MCF 10A (cell line): Measurements from ENCODE around the gene PLPPR1. TPM values are rescaled to one million over a fixed set of nuclear protein-coding genes. Genes with fewer than 3 reads are reported as not detected.

Source experiments
- BruUV-seq: library from RNA; stranded (reverse); fragments of 400-500 nt; replicated peaks from 2 replicates; lab custom pipeline; 2021; lab: Mats Ljungman, UMichigan
- CTCF ChIA-PET: fragments of 300-600 bp; sonication (Branson Sonifier 250); formaldehyde crosslinking; extraction: SDS; loops from one replicate; lab custom pipeline; 2021; ENCODE audit warnings: antibody characterized with exemption, inconsistent platforms; lab: Yijun Ruan, JAX
- POLR2A ChIA-PET: fragments of 300-600, 350-650 bp; sonication (Branson Sonifier 250); formaldehyde crosslinking; extraction: SDS; loops from one replicate; lab custom pipeline; 2020; ENCODE audit warnings: antibody characterized with exemption, inconsistent platforms; lab: Yijun Ruan, JAX
- DNase-seq: peaks from one replicate; pipeline ENCODE4 v3.0.0-alpha.2; 2018; ENCODE audit not compliant: unreplicated experiment
- H3K27ac Mint-ChIP-seq: one replicate; pipeline ENCODE4 v1.8.0; 2022; ENCODE audit warnings: mild to moderate bottlenecking, low read depth, mixed read lengths; ENCODE audit not compliant: unreplicated experiment
- H3K27me3 Mint-ChIP-seq: one replicate; pipeline ENCODE4 v1.8.0; 2022; ENCODE audit warnings: mixed read lengths; ENCODE audit not compliant: insufficient read depth, unreplicated experiment
- H3K36me3 Mint-ChIP-seq: one replicate; pipeline ENCODE4 v1.8.0; 2022; ENCODE audit warnings: mild to moderate bottlenecking, moderate library complexity, mixed read lengths; ENCODE audit not compliant: insufficient read depth, unreplicated experiment
- H3K4me1 Mint-ChIP-seq: one replicate; pipeline ENCODE4 v1.8.0; 2022; ENCODE audit warnings: mixed read lengths; ENCODE audit not compliant: insufficient read depth, unreplicated experiment
- H3K4me3 Mint-ChIP-seq: one replicate; pipeline ENCODE4 v1.8.0; 2022; ENCODE audit warnings: mild to moderate bottlenecking, moderate library complexity, mixed read lengths; ENCODE audit not compliant: unreplicated experiment
- H3K9me3 Mint-ChIP-seq: one replicate; pipeline ENCODE4 v1.8.0; 2022; ENCODE audit warnings: mixed read lengths; ENCODE audit not compliant: unreplicated experiment
- intact Hi-C: fragments of 100-400 bp; cut with micrococcal nuclease; formaldehyde crosslinking; loops from 2 replicates; pipeline ENCODE4 v1.14.1; 2022
- total RNA-seq: library from RNA; stranded (reverse); gene quantifications from 2 replicates; pipeline ENCODE4 v1.2.3, GENCODE V29; 2022
- TF ChIP-seq, protein P1 (sequence below): fragments of 200-600 bp; IDR thresholded peaks from one replicate; pipeline ENCODE4 v1.8.0; 2022; ENCODE audit warnings: antibody characterized with exemption, mild to moderate bottlenecking; ENCODE audit not compliant: unreplicated experiment

The PLPPR1 gene
- total RNA-seq, 1 experiment from 2014 or later: not detected

DNA sequence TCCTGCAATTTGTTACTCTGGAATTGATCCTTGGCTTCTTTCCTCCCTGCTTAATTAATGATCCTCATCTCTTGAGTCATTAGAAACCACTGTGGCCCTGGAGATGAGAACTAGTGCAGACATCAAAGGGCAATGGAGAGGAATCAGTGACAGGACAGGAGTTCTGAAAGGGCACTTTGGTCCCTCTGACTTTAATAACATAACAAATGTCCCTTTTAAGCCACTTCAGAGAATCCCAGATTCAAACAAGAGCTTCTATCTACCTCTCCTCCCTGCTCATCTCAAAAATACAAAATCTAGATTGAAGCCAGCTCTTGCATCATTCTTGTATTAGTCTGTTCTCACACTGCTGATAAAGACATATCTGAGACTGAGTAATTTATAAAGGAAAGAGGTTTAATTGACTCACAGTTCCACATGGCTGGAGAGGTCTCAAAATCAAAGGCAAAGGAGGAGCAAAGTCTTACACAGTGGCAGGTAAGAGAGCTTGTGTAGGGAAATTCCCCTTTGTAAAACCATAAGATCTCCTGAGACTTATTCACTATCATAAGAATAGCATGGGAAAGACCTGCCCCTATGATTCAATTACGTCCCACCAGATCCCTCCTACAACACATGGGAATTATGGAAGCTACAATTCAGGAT is 139.1 kb downstream of the PLPPR1 start:
- intact Hi-C loops: no loop called here
- POLR2A ChIA-PET: interaction anchor here (0.6 kb wide), 1 partner anchor 33 kb away, joined by 3 read pairs; no protein-coding TSS in a partner anchor
- no peak overlapping the region for H3K4me3 Mint-ChIP-seq
- no TSS peak for BruUV-seq
- H3K9me3 Mint-ChIP-seq: no peaks in the 10 kb centered on the region
- TF ChIP-seq, protein P1, sequence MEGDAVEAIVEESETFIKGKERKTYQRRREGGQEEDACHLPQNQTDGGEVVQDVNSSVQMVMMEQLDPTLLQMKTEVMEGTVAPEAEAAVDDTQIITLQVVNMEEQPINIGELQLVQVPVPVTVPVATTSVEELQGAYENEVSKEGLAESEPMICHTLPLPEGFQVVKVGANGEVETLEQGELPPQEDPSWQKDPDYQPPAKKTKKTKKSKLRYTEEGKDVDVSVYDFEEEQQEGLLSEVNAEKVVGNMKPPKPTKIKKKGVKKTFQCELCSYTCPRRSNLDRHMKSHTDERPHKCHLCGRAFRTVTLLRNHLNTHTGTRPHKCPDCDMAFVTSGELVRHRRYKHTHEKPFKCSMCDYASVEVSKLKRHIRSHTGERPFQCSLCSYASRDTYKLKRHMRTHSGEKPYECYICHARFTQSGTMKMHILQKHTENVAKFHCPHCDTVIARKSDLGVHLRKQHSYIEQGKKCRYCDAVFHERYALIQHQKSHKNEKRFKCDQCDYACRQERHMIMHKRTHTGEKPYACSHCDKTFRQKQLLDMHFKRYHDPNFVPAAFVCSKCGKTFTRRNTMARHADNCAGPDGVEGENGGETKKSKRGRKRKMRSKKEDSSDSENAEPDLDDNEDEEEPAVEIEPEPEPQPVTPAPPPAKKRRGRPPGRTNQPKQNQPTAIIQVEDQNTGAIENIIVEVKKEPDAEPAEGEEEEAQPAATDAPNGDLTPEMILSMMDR: no peak
- DNase-seq: no peak
- CTCF ChIA-PET: interaction anchor here (0.7 kb wide), 1 partner anchor 71 kb away, joined by 3 read pairs; no protein-coding TSS in a partner anchor
- no peaks in the 10 kb centered on the region for H3K36me3 Mint-ChIP-seq
- H3K4me1 Mint-ChIP-seq: no peaks in the 10 kb centered on the region
- H3K27ac Mint-ChIP-seq: no peak overlapping the region
- H3K27me3 Mint-ChIP-seq: peaks cover 37% of the 10 kb centered on the region

DNA sequence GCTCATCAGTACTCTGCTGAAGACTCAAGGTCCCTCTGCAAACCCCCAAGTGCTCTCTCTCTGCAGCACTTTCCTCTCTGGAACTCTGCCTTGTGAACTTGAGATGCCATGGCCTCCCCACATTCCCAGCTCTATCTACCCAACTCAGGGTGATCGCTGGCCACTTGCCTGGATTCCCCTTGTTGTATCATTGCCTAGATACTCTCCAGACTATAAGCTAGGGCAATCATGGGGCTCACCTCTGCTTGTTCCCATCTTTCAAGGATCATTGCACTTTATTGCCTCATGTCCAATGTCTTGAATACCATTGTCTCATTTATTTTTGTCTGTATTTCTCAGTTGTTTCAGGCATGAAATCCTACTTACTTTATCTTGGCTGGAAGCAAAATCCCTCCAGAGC is 144.1 kb downstream of the PLPPR1 start:
- no peak overlapping the region for H3K27ac Mint-ChIP-seq
- no peak overlapping the region for H3K4me3 Mint-ChIP-seq
- peaks cover 3% of the 10 kb centered on the region for H3K27me3 Mint-ChIP-seq
- BruUV-seq: no TSS peak
- no peaks in the 10 kb centered on the region for H3K9me3 Mint-ChIP-seq
- DNase-seq: no peak
- H3K4me1 Mint-ChIP-seq: no peaks in the 10 kb centered on the region
- CTCF ChIA-PET: no interaction called here
- no peaks in the 10 kb centered on the region for H3K36me3 Mint-ChIP-seq
- TF ChIP-seq, protein P1: no peak
- POLR2A ChIA-PET: no interaction called here
- intact Hi-C loops: no loop called here

DNA sequence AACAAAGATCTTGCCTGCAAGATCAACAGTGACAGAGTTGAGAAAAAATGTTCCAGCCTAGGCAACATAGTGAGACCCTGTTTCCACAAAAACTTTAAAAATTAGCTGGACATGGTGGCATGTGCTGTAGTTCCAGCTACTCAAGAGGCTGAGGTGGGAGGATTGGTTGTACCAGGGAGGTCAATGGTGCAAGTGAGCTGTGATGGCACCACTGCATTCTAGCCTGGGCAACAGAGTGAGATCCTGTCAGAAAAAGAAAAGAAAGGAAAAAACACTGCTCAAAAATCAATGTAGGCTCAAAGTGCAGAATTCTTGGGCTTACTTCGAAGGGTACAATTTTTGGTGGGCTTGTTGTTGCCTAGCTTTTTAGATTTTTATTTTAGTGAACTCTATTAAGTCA is 145.4 kb downstream of the PLPPR1 start:
- no peaks in the 10 kb centered on the region for H3K27me3 Mint-ChIP-seq
- no peaks in the 10 kb centered on the region for H3K36me3 Mint-ChIP-seq
- POLR2A ChIA-PET: no interaction called here
- H3K4me1 Mint-ChIP-seq: no peaks in the 10 kb centered on the region
- H3K4me3 Mint-ChIP-seq: no peak overlapping the region
- no peak overlapping the region for H3K27ac Mint-ChIP-seq
- DNase-seq: no peak
- TF ChIP-seq, protein P1: no peak
- intact Hi-C loops: no loop called here
- no peaks in the 10 kb centered on the region for H3K9me3 Mint-ChIP-seq
- CTCF ChIA-PET: interaction anchor here (1.0 kb wide), 1 partner anchor 458 kb away, joined by 3 read pairs; no protein-coding TSS in a partner anchor
- no TSS peak for BruUV-seq

DNA sequence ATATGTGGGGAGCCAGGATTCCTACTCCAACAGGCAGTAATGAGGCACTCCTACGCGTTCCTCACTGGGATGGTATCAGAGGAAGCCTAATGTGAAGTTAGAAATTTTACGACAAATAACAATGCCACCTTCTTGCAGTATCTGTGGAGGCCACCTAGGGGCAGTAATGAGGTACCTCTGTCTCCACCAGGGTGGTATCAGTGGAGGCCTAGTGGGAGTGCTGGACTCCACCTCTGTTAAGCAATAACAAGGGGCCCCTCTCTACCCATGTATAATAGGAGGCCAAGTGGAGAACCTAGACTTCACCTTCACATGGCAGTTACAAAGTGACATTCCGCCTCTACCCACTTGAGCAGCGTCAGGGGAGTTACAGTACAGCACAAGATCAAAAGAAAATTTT is 147.9 kb downstream of the PLPPR1 start:
- ChIA-PET CTCF (interaction anchor here (0.6 kb wide), 1 partner anchor 732 kb away, joined by 3 read pairs; no protein-coding TSS in a partner anchor), POLR2A (no interaction called here)
- H3K27ac Mint-ChIP-seq: no peak overlapping the region
- no peaks in the 10 kb centered on the region for H3K4me1 Mint-ChIP-seq
- no peak overlapping the region for H3K4me3 Mint-ChIP-seq
- TF ChIP-seq, protein P1: no peak
- H3K36me3 Mint-ChIP-seq: no peaks in the 10 kb centered on the region
- BruUV-seq: no TSS peak
- no peaks in the 10 kb centered on the region for H3K9me3 Mint-ChIP-seq
- DNase-seq: peak; percentile 9
- no peaks in the 10 kb centered on the region for H3K27me3 Mint-ChIP-seq
- intact Hi-C loops: no loop called here
